ENCODE results near the gene DENND4A.

The DENND4A gene

GRCh38 chr15:65660927-65661326 is 131.2 kb downstream of the DENND4A start:
- DNase-seq, result no peak

GRCh38 chr15:65659502-65660052 is 132.5 kb downstream of the DENND4A start:
- DNase-seq, result no peak

GRCh38 chr15:65655457-65655856 is 136.6 kb downstream of the DENND4A start:
- DNase-seq, result no peak

- no peak for DNase-seq
Observed at GRCh38 chr15:65655026-65655425, 137.1 kb downstream of the DENND4A start.

- no peak for DNase-seq
Observed at GRCh38 chr15:65653801-65654521, 138.1 kb downstream of the DENND4A start.

- DNase-seq, result no peak
Observed at GRCh38 chr15:65653341-65653740, 138.8 kb downstream of the DENND4A start.

- DNase-seq, result no peak
Observed at GRCh38 chr15:65651831-65652749, 140.0 kb downstream of the DENND4A start.

GRCh38 chr15:65651042-65651322 is 141.1 kb downstream of the DENND4A start:
- no peak for DNase-seq

GRCh38 chr15:65650312-65651041 is 141.6 kb downstream of the DENND4A start:
- no peak for DNase-seq

GRCh38 chr15:65646486-65646885 is 145.6 kb downstream of the DENND4A start:
- DNase-seq, result no peak

GRCh38 chr15:65645392-65645791 is 146.7 kb downstream of the DENND4A start:
- no peak for DNase-seq

GRCh38 chr15:65644282-65644681 is 147.8 kb downstream of the DENND4A start:
- DNase-seq, result no peak

GRCh38 chr15:65642594-65642993 is 149.5 kb downstream of the DENND4A start:
- DNase-seq, result no peak

GRCh38 chr15:65641768-65642475 is 150.2 kb downstream of the DENND4A start:
- no peak for DNase-seq

- DNase-seq, result no peak
Observed at GRCh38 chr15:65639509-65639908, 152.6 kb downstream of the DENND4A start.

GRCh38 chr15:65638681-65639089 is 153.4 kb downstream of the DENND4A start:
- DNase-seq, result peak in 1 of 4 experiments; percentile 2

- DNase-seq, result no peak
Observed at GRCh38 chr15:65638109-65638508, 154.0 kb downstream of the DENND4A start.

GRCh38 chr15:65634356-65634755 is 157.7 kb downstream of the DENND4A start:
- DNase-seq, result no peak

GRCh38 chr15:65633752-65634151 is 158.3 kb downstream of the DENND4A start:
- no peak for DNase-seq

GRCh38 chr15:65632780-65633375 is 159.2 kb downstream of the DENND4A start:
- no peak for DNase-seq

GRCh38 chr15:65631503-65631902 is 160.6 kb downstream of the DENND4A start:
- no peak for DNase-seq

GRCh38 chr15:65630760-65631159 is 161.3 kb downstream of the DENND4A start:
- no peak for DNase-seq
